Stimulated activated CD4-positive, alpha-beta T cell treated with anti-CD3 and anti-CD28 coated beads, Interleukin-1b, Interleukin-23, amount 100 ng/mL, for 4 hours (primary cell): ENCODE measurements around the gene ZNF532.

Experiments used
- DNase-seq, 2 donors: peaks; one replicate each; pipeline ENCODE4 v3.0.0-alpha.2; 2020; ENCODE audit warnings: low read depth in 2 of 2

Gene ZNF532

DNA sequence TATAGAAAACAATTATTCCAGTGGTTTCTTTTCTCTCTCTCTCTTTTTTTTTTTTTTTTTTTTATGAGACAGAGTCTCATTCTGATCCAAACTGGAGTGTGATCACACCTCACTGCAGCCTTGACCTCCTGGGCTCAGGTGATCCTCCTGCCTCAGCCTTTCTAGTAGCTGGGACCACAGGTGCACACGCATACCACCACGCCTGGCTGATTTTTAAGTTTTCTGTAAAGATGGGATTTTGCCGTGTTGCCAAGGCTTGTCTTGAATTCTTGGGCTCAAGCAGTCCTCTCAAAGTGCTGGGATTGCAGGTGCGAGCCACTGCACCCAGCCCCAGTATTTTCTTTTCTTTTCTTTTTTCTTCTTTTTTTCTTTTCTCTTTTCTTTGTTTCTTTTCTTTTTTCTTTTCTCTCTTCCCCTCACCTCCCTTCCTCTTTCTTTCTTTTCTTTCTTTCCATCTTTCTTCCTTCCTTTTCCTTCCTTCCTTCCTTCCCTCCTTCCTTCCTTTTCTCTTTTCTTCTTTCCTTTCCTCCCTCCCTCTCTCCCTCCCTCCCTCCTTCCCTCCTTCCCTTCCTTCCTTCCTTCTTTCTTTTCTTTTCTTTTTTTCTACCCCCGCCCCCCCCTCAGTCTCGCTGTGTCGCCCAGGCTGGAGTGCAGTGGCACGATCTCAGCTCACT, 76.9 kb downstream of the ZNF532 start:
- DNase-seq: no peak

DNA sequence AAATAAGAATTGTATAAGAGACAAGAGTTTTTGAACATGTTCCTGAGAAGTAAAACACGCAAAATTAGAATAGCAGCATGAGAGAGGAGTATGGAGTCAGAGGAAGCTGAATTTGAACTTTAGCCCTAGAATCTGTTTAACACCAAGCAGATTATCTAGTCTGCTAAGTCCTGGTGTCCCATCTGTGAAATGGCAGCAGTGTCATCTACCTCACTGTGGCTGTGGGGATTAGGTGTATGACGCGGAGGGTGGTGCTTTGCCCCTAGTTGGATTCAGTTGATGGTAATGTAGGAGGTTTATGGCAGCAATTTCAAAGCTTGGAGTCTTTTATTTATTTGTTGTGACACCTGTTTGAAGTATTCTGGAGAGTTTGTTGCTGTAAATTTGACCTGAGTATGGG, 79.2 kb downstream of the ZNF532 start:
- no peak for DNase-seq

DNA sequence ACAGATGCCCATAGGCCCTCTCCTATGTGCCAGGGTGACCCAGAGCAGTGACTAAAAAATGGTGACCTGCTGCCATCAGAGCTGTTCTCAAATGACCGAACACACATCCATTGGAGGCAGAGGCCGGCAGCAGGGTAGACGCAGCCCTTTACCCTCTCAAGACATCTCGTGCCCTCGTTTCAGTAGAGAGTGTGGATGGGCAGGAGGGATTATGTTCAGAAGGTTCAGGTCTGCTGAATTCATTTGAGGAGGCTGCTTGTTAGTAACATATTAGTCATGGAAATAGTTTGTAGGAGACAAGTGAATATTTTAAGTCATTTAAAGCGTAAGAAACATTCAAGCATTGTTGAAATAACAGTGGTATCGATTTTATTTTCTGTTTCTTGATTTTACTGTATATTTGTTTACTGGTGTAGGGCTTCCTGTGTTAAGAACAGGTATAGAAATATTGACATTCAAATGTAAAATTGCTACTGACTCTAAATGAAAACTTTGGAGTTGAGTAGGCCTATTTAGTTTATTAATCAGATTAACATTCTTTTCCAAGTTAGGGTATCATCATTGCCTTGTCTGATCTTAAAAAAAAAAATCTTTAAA, 82.6 kb downstream of the ZNF532 start:
- DNase-seq: no peak

DNA sequence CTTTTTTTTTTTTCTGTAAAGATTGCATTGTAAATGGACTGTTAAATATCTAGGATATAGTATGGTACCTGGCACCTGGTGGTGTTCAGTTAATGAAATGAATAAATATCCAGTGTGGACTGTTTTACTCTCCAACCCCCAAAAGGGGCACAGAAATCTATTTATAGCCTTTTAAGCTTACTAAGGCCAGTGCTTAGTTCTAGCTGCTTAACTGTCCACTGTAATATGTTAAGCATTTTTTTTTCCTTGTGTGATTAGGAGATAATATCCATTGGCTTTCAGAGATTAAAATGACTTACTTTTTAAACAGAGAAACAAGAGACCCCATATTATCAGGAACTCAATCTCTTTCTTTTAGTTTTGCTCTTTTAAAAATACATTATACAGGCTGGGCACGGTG, 84.4 kb downstream of the ZNF532 start:
- DNase-seq: no peak

DNA sequence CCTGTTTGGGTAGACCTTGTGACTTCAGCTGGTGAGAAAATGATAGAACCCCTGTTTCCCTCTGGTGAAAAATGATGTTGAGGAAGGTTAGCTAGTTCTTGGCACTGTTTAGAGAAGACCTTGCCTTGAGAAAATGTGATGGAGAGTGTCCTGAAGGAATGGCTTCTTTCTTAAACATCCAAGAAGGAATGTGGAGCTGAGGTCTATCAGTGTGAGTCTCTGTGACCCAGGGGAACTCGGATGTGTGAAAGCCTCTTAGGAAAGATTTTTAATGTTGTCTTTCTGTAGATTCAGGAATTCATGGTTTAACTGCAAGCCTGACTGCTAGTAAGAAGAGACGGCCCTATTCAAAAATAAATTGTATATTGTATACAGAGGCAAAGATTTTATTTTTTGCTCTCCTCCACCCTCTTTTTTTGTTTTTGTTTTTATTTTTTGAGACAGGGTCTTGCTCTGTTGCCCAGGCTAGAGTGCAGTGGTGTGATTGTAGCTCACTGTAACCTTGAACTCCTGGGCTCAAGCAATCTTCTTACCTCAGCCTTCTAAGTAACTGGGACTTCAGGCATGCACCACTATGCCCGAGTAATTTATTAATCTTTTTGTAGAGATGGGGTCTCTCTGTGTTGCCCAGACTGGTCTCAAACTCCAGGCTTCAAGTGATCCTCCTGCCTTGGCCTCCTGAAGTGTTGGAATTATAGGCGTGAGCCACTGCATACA, 87.5 kb downstream of the ZNF532 start:
- DNase-seq: no peak

DNA sequence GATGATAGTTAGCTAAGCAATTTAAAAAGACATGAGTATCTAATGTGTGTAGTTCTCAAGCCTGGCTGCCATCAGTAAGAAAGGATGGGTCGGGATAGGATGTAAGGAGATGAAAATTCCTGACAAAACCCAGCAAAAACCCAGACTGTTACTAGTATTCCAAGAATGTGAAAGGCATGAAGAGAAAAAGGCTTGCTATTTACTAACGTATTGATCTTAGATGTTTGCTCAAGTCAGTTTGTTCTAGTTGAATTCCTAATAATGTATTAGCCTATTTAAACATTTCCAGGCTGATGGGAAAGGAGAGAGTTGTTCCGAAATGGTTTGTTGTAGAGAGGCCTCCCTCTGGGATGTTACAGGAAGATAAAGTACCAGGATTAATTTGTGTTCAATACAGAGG, 88.2 kb downstream of the ZNF532 start:
- DNase-seq: no peak

DNA sequence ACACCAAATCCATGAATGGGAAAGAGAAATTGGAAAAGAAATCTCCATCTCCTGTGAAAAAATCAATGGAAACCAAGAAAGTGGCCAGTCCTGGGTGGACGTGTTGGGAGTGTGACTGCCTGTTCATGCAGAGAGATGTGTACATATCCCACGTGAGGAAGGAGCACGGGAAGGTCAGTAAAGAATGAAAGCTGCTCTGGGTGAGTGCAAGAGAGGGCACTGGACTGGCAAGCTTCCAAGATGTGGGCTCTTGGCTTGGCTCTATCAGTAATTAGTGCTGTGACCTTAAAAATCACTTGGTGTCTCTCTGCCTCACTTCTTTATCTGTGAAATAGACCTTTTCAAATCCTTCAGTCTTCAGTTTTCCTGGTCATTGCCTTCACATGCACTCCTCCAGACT, 89.0 kb downstream of the ZNF532 start:
- DNase-seq: no peak

DNA sequence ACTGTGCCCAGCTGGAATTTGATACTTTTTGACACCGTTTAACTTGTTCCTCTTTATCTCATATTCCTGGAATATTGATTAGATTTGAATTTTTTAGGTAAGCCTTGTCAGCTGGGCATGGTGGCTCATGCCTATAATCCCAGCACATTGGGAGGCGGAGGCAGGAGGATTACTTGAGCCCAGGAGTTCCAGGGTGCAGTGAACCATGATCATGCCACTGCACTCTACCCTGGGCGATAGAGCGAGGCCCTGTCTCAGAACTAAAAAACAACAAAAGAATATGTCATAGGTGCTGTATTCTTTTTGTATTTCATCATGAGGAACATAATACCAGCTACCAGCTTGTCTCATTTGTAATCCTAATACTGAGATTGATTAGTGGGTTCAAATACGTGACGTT, 90.3 kb downstream of the ZNF532 start:
- no peak for DNase-seq

DNA sequence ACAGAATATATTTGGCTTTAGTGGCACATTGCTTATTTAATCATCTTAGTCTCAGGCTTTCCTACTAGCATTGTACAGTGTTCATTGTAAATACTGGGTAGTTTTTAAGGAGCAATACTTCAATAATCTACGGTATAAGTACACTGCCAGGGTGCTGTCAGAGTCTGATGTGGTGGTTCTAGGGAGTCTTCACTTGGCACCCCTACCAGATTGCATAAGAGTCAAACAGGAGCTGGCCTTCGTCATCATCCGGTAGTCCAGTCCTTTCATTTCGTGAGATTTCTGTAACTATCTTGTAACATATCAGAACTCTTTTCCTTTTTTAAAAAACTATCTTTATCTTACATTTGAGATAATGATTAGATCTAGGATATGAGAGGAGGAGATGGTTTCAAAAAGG, 91.1 kb downstream of the ZNF532 start:
- no peak for DNase-seq

DNA sequence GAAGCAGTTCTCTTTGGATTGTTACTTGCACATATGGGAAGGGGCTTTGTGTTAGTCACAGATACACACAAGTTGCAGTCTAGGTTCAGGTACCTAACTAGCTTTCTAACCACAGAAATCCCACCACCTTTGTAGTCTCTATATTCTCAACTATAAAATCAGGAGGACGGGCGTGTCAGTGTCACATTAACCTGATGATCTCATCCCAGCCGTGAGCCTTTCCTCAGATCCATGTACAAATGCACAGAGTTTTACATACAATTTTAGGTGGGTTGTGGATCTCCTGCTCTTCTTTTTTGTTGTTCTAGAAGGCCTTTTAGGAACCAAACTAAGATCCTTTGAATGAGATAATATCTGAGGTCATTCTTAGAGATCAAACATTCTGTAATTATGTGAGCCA, 94.0 kb downstream of the ZNF532 start:
- DNase-seq: no peak

DNA sequence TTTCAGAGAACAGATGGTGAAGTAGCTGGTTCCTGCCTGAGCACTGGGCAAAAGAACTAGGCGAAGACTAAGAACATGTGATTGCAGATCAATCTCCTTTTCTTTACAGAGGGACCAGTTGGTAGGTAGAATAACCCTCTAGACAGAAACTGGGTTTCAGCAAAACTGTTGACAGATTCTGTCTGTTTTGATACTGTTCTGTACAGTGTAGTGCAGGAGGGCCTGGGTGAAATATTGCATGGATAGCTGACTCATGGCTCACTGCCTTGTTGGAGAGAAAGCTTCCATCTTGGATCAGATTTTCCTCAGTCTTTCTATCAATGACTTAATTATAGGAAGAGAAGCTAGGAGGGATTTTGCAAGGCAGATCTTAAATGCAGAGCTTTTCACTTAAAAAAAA, 95.8 kb downstream of the ZNF532 start:
- no peak for DNase-seq

DNA sequence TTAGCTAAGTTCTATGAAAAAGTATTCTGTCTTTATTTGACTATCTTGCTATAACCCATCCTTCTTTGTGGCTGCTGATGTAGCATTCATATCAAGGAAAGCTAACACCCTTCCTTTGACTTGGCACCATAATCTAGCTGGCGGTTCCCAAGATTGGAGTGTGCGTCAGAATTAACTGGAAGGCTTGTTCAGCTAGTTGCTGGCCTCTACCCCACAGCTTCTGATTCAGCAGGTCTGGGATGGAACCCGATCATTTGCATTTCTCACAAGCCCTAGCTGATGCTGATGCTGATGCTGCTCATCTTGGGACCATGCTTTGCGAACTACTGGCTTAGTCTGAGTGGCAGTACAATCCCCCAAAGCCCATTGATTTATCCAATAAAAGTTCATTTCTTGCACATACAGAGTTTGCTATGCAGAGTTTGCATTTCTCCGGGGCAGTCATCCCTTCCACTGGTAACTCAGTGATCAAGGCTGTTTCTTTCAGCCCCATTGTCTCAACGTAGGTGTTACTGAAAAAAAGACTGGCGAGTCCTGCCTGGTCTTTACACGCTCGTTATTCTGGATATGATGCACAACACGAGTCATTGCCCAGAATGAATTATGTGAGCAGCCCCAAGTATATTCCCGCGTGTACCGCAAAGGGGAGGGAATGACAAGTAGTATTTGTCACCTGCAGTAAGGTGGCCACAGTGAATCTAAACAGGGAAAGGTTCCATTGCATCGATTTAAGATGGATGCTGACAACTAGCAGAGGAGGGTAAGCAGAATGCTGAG, 96.5 kb downstream of the ZNF532 start:
- no peak for DNase-seq

DNA sequence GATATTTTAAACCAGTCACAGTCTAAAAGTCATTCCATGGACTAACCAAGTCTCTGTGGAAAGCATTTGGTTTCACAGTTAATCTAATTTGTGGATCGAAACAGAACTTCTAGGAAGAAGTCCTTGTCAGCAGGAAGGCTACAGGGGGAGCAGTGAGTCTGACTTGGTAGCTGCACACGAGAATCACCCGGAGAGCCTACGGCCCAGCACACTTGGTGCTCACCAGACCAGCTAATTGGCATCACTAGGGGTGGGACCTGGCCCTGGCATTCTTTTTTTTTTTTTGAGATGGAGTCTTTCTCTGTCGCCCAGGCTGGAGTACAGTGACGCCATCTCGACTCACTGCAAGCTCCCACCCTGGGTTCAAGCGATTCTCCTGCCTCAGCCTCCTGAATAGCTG, 97.7 kb downstream of the ZNF532 start:
- DNase-seq: no peak

DNA sequence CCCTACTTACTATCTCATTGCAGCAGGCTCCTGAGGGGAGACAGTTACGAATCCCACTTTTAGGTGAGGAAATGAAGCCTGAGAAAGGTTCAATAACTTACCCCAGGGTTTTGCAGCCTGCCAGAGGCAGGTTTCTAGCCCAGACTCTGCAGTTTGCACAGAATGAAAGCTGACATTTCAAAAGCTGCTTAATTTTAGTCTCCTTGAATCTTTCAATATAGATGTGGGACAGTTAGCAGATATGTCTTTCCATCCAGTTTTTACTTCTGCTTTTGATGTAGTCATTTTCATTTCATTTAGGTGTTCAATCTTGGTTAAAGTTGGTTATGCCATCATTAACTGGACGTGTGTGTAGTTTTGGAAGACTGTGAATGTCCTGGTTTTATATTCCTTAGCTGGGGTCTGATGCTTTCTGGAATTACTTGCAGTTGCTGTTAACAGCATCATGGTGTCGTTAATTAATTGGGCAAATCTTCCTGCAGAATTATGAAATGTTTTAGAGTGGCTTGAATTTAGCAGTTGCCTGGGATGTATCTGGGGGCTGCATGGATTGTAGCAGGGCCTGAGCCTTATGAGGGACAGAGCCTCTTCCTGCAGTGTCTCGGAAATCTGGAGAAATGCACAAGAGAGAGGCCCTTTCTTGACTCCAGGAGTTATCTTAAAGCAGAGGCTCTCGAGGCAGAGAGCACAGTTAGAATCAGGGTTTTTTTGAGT, 100.8 kb downstream of the ZNF532 start:
- DNase-seq: no peak

DNA sequence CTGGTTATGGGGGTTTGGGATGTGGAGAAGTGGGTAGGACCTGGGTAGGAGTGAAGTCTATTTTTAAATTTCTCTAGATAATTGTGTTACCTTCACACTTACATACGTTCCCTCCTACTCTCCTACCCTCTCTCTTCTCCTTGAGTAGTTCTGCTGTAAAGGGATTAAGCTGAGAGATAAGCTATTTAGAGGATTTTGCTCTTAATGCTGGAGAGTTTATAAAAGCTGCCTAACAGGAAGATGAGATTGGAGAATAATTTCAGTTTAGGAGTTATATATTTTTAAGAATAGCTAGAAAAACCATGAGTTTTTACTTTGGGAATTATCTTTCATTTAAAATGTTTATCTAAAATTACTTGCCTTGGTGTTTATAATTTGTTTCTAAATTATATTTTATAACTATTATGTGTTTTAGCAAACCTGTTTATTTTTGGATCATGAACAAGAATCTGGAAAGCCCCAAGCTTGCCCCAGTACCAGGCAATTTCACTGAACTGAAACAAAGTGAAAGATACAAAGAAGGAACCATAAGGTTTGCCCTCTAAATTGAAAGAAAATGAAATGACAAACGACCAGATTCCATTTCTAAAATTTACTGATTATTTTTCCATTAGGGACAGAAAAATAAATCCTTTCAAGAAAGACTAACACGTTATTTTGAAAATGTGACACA, 101.5 kb downstream of the ZNF532 start:
- DNase-seq: no peak

DNA sequence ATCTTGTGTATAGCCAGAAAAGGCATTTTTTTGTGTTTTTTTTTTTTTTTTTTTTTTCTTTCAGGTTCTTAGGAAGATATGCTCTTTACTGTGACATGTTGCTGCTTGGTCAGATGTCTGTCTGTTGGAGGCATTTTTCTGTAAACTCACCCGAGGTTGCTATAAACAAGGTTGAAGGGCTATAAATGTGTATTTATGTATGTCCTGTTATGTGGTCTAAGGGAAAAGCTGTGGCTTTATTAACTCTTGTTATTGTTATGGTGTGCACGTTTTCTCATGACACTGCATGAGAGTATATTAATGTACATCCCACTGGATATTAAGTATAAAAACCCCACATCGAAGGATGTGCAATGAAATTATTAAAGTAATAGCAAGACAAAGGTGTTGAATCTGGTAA, 102.0 kb downstream of the ZNF532 start:
- no peak for DNase-seq

DNA sequence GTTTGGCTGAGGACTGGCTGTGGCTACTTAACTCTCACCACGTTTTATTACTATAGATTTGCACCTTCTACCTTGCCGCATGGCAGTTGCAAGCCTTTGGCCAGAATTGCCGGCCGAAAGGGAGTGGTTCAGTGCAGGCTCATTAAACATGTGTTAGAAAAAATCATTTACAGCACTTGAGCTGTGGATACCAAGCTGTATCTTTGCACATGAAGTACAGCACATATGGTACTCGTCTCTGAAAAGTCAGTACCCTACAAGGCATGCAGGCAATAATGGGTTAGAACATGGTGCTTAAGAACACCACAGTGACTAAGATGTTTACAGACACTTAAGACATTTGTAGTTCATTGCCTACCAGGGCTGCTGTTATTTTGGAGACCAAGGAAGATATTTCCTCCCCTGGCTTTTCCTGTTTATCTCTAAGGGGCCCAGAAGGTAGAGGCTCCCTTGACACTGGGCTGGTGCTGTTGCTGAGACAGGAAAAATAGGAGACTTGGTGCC, 103.1 kb downstream of the ZNF532 start:
- DNase-seq: no peak

DNA sequence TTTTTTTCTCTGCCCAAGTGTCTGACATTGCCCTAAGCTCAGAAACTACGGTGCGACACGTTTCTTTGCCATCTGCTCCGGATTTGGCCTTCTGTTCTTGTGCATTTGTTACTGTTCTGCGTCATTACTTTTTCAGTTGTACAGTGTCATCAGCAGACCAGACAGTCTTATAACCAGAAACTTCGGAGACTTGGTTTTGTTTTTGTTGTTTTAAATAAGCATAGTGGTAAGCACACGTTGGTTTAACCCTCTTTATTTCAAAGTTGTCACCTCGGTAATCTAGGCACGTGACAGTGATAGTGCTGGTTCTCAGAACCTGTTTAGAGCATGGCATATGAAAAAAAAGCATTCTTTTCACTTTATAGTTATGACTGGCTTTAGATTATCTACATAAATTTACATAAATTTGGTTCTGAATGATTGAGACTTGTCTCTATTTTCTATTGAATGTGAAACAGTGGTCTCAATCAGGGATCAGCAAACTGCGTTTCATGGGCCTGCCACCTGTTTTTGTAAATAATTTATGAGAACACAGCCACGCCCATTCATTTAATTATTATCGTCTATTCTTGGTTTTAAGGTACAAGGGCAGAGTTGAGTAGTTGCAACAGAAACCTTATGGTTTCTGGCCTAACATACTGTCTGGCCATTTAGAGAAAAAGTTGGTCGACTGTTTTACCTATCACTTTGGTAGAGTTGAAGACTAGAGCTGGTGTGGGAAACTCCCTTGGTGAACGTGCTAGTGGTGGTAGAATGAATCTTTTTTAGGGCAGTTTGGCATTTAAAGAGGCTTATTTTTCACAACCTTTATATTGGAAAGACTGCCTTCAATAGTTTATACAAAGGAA, 106.5 kb downstream of the ZNF532 start:
- DNase-seq: no peak

DNA sequence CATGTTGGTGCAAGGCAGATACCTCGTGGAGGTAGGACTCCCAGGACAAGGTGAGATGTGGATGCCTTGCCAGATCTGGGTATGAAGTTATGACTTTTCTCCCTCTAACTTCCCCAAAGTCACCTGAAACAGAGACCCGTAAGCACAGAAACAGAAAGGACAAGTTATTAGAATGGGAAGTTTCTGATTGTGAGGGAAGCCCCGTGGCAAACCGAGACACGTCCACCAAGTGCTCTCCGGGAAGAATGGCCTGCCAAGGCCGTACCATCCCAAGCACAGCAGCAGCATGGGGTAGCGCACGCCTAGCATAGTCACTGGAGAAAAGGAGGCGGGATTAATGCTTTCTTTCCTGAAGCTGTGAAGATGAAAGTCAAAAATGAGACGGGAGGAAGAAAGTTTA, 110.6 kb downstream of the ZNF532 start:
- no peak for DNase-seq

DNA sequence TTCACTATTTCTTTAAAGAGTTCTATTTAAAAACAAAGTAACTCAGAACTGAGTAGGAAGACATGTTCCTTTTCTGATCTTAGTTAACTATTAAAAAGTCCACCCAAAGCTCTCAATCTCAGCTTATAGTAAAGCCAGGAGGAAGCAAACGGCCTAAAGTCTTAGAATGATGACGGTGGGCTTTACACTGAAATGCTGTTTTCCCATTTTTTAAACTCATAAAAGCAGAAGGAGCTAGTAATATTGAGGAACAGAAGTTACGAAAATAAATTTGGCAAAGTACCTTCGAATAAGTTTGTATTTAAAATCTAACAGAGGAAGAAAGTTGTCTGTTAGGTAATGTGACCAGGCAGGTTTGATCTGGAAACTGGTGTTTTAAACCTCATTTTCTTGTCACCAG, 111.1 kb downstream of the ZNF532 start:
- DNase-seq: no peak
